Prostate gland (tissue), 2 donors: Measurements from ENCODE around the gene CHDH.

Source experiments
- POLR2A ChIP-seq: fragments of 450-650 bp; IDR thresholded peaks from one replicate; pipeline ENCODE4 v1.6.1; 2016; ENCODE audit warnings: antibody characterized with exemption, mild to moderate bottlenecking
- TF ChIP-seq, protein P1 (sequence below), 4 experiments: fragments of 200-600 bp in 2 of 4; fragments of 450-650 bp in 2 of 4; sonication (generic) in 2 of 4; IDR thresholded peaks; 1 replicate in 3 of 4; 2 replicates in 1 of 4; pipeline ENCODE4 v1.5.1; 2016 to 2019; ENCODE audit warnings: antibody characterized with exemption in 4 of 4, mild to moderate bottlenecking in 2 of 4, moderate library complexity in 2 of 4

DNA sequence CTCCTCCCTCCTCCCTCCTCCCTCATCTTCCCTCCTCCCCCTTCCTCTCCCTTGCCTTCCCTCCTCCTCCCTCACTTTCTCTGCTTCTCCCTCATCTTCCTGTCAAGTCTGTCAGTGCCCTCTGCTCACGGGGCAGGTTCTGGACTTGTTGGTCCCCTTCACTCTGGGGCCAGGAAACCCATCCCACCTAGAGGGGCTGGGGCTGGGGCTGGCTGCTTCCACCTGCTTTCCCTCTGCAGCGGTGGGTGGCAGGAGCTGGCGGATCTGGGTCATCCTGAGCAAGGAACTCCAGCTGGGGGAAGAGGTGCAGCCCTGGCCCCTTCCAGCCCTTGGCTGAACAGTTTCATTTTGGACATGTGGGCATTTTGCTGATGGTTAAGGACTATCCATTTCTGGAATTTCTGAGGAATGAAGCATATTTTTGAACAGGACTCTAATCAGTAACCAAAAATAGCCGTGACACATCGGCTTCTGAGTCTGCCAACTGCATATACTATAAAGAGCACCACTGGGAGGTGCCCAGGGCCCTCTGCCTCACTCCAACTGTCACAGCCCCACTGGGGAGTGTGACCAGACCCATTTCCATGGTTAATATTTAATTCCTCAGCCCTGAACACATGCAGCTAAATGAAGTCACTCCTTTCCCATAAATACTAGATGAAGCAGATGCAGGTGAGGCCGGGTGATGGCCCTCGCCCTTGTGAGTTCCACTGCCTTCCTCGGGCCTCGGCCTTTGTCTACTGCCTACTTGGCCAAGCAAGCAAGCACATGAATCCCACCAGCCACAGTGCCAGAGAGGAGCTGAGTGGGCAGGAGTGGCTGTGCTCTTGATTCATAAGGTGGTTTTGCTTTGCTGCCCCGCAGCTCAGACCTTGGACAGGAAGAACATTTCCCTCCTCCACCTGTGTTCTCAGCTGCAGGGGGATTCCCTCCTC is 39.8 kb downstream of the CHDH start:
- TF ChIP-seq POLR2A: no peak
- TF ChIP-seq, protein P1, sequence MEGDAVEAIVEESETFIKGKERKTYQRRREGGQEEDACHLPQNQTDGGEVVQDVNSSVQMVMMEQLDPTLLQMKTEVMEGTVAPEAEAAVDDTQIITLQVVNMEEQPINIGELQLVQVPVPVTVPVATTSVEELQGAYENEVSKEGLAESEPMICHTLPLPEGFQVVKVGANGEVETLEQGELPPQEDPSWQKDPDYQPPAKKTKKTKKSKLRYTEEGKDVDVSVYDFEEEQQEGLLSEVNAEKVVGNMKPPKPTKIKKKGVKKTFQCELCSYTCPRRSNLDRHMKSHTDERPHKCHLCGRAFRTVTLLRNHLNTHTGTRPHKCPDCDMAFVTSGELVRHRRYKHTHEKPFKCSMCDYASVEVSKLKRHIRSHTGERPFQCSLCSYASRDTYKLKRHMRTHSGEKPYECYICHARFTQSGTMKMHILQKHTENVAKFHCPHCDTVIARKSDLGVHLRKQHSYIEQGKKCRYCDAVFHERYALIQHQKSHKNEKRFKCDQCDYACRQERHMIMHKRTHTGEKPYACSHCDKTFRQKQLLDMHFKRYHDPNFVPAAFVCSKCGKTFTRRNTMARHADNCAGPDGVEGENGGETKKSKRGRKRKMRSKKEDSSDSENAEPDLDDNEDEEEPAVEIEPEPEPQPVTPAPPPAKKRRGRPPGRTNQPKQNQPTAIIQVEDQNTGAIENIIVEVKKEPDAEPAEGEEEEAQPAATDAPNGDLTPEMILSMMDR (IDR thresholded peaks at IDR 0.05): no peak
